Neural cell (in vitro differentiated cells): ENCODE measurements around the gene PKNOX2. TPM values are rescaled to one million over a fixed set of nuclear protein-coding genes. Genes with fewer than 3 reads are reported as not detected.

Experiments used
- H2AFZ ChIP-seq: fragments of 200-600, 300-800 bp; sonication (generic), shearing (Covaris generic); 2 replicates; pipeline ENCODE4 v1.6.0; 2014; ENCODE audit warnings: low read depth, mild to moderate bottlenecking, antibody characterized with exemption, low read length, moderate library complexity
- H3F3A ChIP-seq: fragments of 200-600 bp; shearing (Covaris generic); 2 replicates; pipeline ENCODE4 v1.6.1; 2016; ENCODE audit warnings: mild to moderate bottlenecking, moderate library complexity, mixed read lengths, antibody characterized with exemption, low read length; ENCODE audit not compliant: insufficient read depth, poor library complexity, severe bottlenecking
- H3K27ac ChIP-seq: fragments of 200-600, 300-800 bp; sonication (generic), shearing (Covaris generic); 2 replicates; pipeline ENCODE4 v1.5.1; 2014; ENCODE audit warnings: mild to moderate bottlenecking, low read length, moderate library complexity
- H3K27me3 ChIP-seq: fragments of 300-800, 200-600 bp; sonication (generic), shearing (Covaris generic); 2 replicates; pipeline ENCODE4 v1.6.0; 2014; ENCODE audit warnings: mild to moderate bottlenecking, low read depth, low read length, moderate library complexity; ENCODE audit not compliant: insufficient read depth
- H3K36me3 ChIP-seq: fragments of 300-800, 200-600 bp; sonication (generic), shearing (Covaris generic); 2 replicates; pipeline ENCODE4 v1.5.1; 2014; ENCODE audit warnings: mild to moderate bottlenecking, antibody characterized with exemption, low read length, moderate library complexity; ENCODE audit not compliant: insufficient read depth
- H3K4me2 ChIP-seq: fragments of 300-800, 200-600 bp; sonication (generic), shearing (Covaris generic); 2 replicates; pipeline ENCODE4 v1.6.0; 2014; ENCODE audit warnings: mild to moderate bottlenecking, low read length
- H3K4me3 ChIP-seq: fragments of 300-800, 200-600 bp; sonication (generic), shearing (Covaris generic); 2 replicates; pipeline ENCODE4 v1.5.1; 2014; ENCODE audit warnings: mild to moderate bottlenecking, low read length, moderate library complexity
- H3K79me2 ChIP-seq: fragments of 200-600 bp; shearing (Covaris generic); replicated peaks from 2 replicates; pipeline ENCODE4 v1.6.0; 2014; ENCODE audit warnings: mild to moderate bottlenecking, low read length, moderate library complexity; ENCODE audit not compliant: insufficient read depth
- H3K9ac ChIP-seq: fragments of 300-800, 200-600 bp; sonication (generic), shearing (Covaris generic); 2 replicates; pipeline ENCODE4 v1.6.1; 2016; ENCODE audit warnings: mild to moderate bottlenecking, low read length, mixed read lengths
- H3K9me2 ChIP-seq: fragments of 200-600 bp; shearing (Covaris generic); 2 replicates; pipeline ENCODE4 v1.6.1; 2016; ENCODE audit warnings: mild to moderate bottlenecking, low read length, mixed read lengths; ENCODE audit not compliant: insufficient read depth
- H3K9me3 ChIP-seq: fragments of 200-600, 300-800 bp; sonication (generic), shearing (Covaris generic); 2 replicates; pipeline ENCODE4 v1.6.1; 2016; ENCODE audit warnings: mild to moderate bottlenecking, mixed run types, low read length, moderate library complexity, mixed read lengths
- H4K20me1 ChIP-seq: fragments of 200-600 bp; shearing (Covaris generic); 2 replicates; pipeline ENCODE4 v1.6.1; 2016; ENCODE audit warnings: mild to moderate bottlenecking, mixed run types; ENCODE audit not compliant: insufficient read depth
- CTCF ChIP-seq: fragments of 450-650 bp; IDR thresholded peaks from 2 replicates; pipeline ENCODE4 v1.5.1; 2014; ENCODE audit warnings: antibody characterized with exemption, mild to moderate bottlenecking, moderate library complexity; ENCODE audit not compliant: poor library complexity, severe bottlenecking
- EP300 ChIP-seq: fragments of 450-650 bp; conservative IDR thresholded peaks from 2 replicates; pipeline ENCODE4 v1.6.1; 2014; ENCODE audit warnings: antibody characterized with exemption, mild to moderate bottlenecking, moderate library complexity; ENCODE audit not compliant: poor library complexity, severe bottlenecking
- EZH2 ChIP-seq: fragments of 200-600, 300-800 bp; shearing (Covaris generic), sonication (generic); IDR thresholded peaks from 2 replicates; pipeline ENCODE4 v1.6.1; 2014; ENCODE audit warnings: antibody characterized with exemption, low read length, borderline replicate concordance, mild to moderate bottlenecking; ENCODE audit not compliant: insufficient read depth, poor library complexity, severe bottlenecking
- MXI1 ChIP-seq: fragments of 450-650 bp; conservative IDR thresholded peaks from 2 replicates; pipeline ENCODE4 v1.6.1; 2014; ENCODE audit warnings: antibody characterized with exemption, mild to moderate bottlenecking; ENCODE audit not compliant: poor library complexity, severe bottlenecking
- POLR2AphosphoS5 ChIP-seq: IDR thresholded peaks from 2 replicates; pipeline ENCODE4 v1.6.1; 2012
- RAD21 ChIP-seq: fragments of 450-650 bp; conservative IDR thresholded peaks from 2 replicates; pipeline ENCODE4 v1.6.1; 2014; ENCODE audit warnings: antibody characterized with exemption, mild to moderate bottlenecking, moderate library complexity
- REST ChIP-seq: IDR thresholded peaks from 2 replicates; pipeline ENCODE4 v1.6.1; 2012; ENCODE audit warnings: borderline replicate concordance
- SMC3 ChIP-seq: fragments of 450-650 bp; conservative IDR thresholded peaks from 2 replicates; pipeline ENCODE4 v1.6.1; 2014; ENCODE audit warnings: antibody characterized with exemption, mild to moderate bottlenecking, moderate library complexity; ENCODE audit not compliant: poor library complexity
- TAF1 ChIP-seq: IDR thresholded peaks from 2 replicates; pipeline ENCODE4 v1.6.1; 2012; ENCODE audit warnings: low read depth
- polyA plus RNA-seq: library from polyadenylated mRNA; depleted of rRNA; stranded (reverse); fragments of >200 nt; gene quantifications from 2 replicates; pipeline ENCODE4 v1.2.3, GENCODE V29; 2014

Gene PKNOX2
- polyA plus RNA-seq, 1 donor from 2014 or later = 0.99 TPM

GRCh38 chr11:125281831-125282595, 117.5 kb downstream of the PKNOX2 start:
- Histone ChIP-seq H3K9me2 (no peaks in the 10 kb centered on the region), H3K4me3 (no peak overlapping the region), H3K9ac (no peak overlapping the region), H3K27me3 (no peaks in the 10 kb centered on the region), H3K9me3 (no peaks in the 10 kb centered on the region), H3K36me3 (no peaks in the 10 kb centered on the region), H2AFZ (no peak overlapping the region), H4K20me1 (no peaks in the 10 kb centered on the region), H3K27ac (no peak overlapping the region), H3K4me2 (no peak overlapping the region), H3F3A (no peaks in the 10 kb centered on the region), H3K79me2 (no peaks in the 10 kb centered on the region)
- TF ChIP-seq POLR2AphosphoS5 (no peak), TAF1 (no peak), REST (no peak), RAD21 (no peak), SMC3 (no peak), MXI1 (no peak), EZH2 (no peak), EP300 (no peak), CTCF (no peak)

- Histone ChIP-seq H3K27ac (no peak overlapping the region), H3K27me3 (no peaks in the 10 kb centered on the region), H3K36me3 (no peaks in the 10 kb centered on the region), H3K9ac (no peak overlapping the region), H3F3A (no peaks in the 10 kb centered on the region), H2AFZ (no peak overlapping the region), H3K4me3 (no peak overlapping the region), H3K4me2 (no peak overlapping the region), H3K9me3 (no peaks in the 10 kb centered on the region), H3K79me2 (no peaks in the 10 kb centered on the region), H4K20me1 (no peaks in the 10 kb centered on the region), H3K9me2 (no peaks in the 10 kb centered on the region)
- TF ChIP-seq SMC3 = no peak
- TF ChIP-seq EP300 = no peak
- TF ChIP-seq TAF1 = no peak
- TF ChIP-seq RAD21 = no peak
- no peak for TF ChIP-seq POLR2AphosphoS5
- TF ChIP-seq MXI1 = no peak
- no peak for TF ChIP-seq REST
- no peak for TF ChIP-seq EZH2
Measured at GRCh38 chr11:125282596-125282914, 118.0 kb downstream of the PKNOX2 start.
